Middle frontal gyrus (tissue), 1 donor: ENCODE measurements around the gene FAM53A.
"Not testable (repeated sequence)": the region's sequence is repeated elsewhere in the genome, so short reads cannot be mapped to it uniquely, and the experiment has no call there.

ENCODE experiments used
- DNase-seq: peaks from one replicate; pipeline ENCODE4 v3.0.0-alpha.2; 2015; ENCODE audit warnings: low spot score; ENCODE audit errors: extremely low spot score

Gene FAM53A

DNA sequence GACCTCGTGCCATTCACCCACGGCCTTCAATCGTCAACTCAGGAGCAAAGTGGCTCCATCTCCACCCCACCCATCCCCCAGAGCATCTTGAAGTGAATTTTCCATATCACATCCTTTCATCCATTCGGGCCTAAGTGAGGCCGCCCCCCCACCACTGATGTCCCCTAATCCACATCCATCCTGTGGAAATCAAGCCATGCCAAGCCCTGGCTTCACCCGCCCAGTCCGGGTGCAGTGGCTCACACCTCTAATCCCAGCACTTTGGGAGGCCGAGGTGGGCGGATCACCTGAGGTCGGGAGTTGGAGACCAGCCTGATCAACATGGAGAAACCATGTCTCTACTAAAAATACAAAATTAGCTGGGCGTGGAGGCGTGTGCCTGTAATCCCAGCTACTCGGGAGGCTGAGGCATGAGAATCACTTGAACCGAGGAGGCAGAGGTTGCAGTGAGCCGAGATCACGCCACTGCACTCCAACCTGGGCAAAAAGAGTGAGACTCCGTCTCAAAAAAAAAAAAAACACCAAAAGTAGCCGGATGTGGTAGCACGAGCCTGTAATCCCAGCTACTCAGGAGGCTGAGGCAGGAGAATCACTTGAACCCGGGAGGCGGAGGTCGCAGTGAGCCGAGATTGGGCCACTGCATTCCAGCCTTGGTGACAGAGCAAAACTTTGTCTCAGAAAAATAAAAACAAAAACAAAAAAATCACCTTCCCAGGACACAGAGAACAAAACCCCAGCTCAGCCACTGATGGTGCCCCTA lies 76.5 kb downstream of the FAM53A start:
- not testable (repeated sequence) for DNase-seq

DNA sequence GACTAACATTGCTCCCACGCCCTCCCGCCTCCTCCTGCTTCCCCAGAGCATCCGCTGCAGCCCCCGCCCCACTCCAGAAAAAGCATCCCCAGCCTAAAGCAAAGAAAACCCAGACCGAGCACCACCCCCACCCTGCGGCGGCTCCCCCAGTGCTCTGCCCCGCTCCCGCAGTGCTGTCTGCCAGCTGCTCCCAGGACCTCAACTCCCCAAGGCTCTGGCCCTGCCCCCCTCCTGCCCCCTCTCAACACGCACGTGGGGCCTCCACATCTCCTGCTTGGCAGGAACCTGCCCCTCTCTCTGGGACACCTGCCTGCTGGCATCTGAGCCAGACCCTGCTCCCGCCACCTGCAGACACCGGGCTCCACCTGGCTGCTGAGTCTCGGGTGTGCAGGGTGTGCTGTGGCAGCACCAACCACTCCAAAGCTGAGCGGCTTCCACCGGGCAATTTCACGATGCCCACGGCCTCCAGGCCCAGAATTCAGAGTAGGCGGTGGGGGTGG lies 79.4 kb downstream of the FAM53A start:
- no peak for DNase-seq

DNA sequence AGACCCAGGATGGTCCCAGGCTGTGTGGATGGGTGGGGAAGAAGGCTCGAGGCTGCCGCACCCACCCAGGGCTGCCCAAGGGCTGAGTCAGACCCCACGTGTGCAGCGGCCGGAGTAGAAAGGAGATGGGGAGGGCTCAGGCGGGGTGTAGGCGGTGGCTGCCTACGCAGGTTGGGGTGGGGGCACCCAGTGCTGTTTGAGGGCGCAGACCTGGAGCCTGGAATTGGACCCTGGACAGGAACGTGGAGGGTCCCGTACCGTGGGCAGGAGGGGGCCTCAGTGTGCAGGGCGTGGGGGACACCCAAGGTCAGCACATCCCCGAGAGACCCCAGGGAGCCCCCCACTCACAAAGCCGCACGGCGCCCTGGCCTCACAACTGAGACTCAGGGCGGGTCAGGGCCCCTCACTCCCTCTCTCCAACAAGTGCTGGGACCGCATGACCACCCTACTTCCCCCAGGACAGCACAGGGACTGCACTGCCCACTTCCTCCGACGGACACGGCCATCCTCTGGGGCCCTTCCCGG lies 79.9 kb downstream of the FAM53A start:
- no peak for DNase-seq

DNA sequence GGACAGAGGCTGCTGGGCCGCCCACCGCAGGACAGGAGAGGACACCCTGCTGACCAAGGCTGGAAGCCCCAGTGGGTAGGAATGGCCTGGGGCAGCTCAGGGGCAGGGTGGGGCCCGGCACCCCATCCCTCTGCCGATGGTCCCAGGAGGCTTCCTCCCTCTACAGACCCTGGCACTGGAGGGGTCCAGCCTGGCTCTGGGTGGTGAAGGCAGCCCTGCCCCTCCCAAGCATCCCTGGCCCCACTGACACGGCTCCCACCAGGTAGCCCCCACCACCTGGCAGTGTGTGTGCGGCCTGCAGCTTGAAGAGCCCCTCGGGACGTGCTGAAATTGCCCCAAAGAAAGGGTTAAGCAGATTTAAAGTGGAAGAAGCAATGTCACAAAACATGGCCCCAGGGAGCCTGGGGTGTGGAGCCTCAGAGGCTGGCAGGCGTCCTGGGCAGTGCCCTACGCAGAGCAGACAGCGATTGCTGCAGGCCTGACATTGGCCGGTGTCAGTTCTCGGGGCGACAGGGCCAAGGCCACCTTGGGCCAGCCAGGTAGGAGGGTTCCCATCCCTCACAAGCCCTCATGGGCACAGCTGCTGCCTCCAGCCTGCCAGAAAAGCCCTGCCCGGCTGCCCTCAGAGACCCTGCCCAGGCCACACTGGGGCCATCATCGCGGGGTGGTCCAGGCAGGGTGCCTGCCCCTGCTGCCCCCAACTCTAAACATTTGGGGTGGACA lies 80.5 kb downstream of the FAM53A start:
- DNase-seq, result no peak

DNA sequence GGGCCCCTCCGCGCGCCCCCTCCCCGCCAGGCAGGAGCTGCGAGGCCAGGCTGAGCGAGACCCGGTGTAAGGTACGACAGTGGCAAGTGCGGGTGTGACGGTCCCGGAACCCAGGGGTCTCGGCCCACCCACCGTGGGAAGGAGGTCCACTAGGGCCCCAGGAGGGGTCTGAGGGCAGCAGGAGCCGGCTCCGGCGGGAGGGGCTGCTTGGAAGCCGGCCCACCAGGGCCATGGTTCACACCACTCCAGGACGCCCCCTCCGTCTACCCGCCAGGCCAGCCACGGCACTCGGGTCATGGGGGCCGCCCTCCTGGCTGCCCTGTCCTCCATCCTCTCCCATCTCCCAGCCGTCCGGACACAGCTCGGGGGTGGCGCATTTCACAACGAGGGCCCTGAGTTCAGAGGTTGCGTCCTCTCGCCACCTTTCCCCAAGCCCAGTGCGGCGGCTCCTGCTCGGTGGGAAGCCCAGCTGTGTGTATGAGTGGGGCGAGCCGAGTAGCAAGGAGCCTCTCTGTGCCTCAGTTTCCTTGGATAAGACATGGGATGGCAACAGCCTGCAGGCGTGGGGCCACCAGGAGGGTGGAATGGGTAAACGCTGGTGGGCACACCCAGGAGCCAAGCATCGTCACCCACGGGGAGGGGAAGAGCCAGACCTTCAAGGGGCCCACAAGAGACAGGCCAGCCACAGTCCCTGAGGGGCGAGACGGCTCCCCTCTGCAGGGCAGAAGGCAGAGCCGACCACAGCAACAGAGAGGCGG lies 81.3 kb downstream of the FAM53A start:
- DNase-seq, result no peak

DNA sequence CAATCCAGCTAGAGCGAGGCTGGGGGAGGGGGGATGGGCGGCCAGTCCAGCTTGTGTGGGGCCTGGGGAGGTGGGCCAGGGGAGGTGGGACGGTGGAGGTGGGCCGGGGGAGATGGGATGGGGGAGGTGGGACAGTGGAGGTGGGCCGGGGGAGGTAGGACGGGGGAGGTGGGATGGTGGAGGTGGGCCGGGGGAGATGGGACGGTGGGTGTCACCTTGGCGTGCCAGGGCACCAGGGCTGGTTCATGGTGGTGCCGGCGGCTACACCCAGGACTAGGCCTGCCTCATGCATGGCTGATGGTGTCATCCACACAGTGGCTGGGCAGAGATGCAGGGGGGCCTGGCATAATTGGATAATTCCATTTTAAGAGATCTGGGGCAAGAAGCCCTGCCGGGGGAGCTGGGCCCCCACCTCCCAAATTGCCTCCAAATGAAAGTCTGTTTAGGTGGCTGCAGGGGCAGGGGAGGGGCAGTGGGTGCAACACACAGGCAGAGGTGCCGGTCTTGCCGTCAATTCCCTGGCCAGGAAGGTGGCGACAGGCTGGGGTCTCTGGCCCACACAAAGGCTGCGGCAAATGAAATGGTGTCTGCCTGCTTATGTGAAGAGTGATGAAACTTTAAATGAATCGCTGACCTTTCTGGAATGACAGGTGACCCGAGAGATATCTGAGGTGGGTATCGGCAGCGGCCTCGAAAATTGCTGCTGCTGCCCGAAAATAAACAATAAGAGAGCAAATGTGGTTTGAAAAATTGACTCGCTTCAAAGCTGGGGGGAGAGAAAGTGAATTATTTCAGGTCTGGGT lies 82.1 kb downstream of the FAM53A start:
- DNase-seq, result no peak

DNA sequence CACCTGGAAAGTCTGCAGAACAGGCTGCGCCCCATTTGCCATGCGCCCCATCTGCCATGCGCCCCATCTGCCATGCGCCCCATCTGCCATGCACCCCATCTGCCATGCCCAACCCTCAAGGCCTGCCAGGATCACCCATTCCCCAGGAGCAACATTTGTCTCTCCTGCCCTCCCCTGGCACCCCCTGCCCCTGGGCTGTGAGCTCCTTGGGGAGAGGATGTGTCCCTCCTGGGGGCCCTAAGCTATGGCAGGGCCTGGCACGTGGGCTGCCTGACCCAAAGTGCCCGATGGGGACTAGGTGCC lies 82.6 kb downstream of the FAM53A start:
- no peak for DNase-seq

DNA sequence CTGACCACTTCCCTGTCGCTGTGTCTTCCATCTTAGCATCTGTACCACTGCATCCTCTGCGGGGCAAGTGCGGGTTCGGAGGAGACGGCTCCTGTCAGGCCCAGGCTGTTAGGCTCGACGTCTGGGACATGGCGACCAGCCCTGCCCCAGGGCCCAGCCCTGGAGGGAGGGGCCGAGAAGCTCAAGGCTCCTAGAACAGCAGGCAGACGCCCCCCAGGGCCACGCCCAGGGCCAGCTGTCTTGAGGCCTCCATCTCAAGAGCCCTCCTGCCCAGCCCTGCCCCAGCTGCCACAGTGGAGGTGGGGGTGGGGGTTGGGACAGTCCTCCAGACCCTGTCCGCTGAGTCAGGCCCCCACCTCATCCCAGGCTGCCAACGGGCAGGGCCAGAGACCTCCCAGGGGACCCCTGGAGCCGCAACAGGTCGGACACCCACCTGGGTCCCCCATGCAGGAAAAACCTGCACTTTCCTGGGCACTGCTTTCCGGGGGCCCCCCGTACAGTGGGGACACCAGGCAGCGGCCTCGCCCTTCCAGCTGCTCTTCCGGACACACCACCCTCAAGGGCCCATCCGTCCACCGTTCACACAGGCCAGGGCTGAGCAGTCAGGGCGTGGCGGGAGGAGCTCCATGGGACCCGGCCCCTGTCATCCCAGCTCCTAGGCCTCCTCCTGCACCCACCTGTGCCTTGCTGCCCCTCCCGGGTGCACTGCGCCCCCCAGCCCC lies 83.1 kb downstream of the FAM53A start:
- DNase-seq, result no peak

DNA sequence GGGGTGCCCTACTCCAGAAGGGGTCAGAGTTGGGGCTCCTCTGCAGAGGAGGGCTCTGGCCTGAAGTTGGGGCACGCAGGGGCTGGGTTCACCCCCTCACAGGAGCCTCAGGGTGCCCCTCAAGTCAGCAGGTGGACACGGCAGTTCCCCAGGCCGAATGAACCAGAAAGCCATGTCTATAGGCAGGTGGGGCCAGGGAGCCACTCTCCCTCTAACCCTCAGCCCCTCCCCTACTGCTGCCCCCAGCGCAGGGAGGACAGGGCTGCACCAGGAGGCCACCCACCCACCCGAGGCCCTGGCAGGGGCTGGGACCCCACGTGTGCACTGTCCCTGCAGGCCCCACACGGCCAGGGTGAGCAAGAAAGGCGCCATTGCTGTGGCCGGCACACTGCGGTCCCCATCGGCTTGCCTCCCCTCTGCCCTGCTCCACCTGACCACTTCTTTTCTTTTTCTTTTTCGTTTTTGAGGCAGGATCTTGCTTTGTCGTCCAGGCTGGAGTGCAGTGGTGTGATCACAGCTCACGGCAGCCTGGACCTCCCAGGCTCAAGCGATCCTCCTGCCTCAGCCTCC lies 83.8 kb downstream of the FAM53A start:
- DNase-seq, result no peak

DNA sequence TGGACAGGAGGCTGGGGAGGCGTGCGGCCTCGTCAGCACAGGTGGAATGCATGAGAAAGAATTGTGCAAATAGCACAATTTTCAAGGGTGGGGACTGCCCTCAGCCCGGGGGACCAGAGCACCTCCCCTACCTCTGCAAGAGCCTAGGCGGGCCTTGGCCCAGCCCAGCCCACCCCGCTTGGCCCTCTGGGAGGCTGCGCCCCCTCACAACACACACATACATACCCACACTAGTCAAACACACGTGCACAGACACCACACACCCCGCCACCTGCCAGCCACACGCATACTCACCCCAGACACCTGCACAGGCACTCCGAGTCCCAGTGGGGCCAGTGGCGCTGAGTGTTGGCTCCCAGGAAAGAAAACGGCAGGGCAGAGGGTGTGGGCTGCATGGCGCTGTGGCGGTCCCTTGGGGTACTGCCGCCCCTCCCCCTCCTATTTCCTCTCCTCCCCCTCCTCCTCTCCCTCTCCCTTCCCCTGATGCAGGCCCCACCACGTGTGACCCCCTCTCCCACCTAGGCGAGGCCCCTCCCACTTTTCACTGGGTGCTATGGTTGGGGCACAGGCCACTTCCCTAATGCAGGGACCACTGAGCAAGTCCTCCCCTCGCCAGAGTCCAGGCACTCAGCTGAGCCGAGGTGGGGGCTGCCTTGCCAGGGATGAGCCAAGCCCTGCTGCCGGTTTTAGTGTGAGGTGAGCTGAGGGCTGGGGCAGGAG lies 84.5 kb downstream of the FAM53A start:
- DNase-seq, result no peak

DNA sequence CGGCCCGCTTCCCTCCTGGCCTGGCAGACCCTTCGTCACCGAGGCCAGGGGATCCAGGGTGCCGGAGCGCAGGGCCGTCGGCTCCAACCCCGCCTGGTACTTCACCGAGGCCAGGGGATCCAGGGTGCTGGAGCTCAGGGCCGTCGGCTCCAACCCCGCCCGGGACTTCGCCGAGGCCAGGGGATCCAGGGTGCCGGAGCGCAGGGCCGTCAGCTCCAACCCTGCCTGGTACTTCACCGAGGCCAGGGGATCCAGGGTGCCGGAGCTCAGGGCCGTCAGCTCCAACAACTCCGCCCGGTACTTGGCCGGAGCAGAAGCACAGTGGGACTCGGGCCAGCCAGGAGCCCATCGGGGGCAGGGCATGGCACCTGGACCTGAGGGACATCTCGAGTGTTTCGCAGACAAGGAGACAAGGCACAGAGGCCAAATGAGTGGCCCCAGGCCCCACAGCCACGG lies 85.1 kb downstream of the FAM53A start:
- DNase-seq, result no peak

DNA sequence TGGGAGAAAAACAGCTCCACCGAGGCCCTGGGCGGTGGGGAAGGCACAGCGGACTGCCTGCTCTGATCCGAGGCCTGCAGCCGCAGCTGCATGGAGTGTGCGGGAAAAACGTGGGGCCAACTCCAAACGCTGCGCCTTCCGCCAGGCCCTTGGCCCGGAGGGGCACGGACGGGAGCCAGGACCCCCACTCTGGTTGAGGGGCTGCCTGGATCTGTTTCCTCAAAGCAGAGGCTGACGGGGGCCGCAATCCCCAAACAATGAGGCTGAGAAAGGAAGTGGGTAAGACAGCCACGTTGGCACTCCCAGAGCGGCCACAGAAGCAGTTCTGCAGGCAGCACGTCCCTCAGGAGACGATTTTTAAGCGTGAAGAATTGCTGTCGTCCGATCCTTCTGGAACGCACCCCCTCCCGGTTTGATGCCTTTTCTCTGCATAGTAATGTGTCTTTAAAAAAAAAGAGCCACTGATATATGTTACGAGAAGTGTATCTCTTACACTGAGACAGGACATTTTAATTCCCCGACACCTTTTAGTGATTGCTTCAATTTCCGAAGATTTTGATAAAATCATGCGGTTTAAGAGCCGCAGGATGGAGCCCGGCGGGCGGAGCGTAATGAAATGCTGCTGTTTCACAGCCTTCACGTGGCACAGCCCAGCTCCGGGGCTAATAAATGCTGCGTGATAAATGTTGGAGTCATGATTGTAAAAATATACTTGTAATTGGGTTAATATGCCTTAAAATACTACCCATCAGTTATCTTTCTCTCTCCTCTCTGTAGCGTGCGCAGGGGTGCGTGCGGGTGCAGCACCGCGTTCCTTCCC lies 85.7 kb downstream of the FAM53A start:
- DNase-seq, result no peak

DNA sequence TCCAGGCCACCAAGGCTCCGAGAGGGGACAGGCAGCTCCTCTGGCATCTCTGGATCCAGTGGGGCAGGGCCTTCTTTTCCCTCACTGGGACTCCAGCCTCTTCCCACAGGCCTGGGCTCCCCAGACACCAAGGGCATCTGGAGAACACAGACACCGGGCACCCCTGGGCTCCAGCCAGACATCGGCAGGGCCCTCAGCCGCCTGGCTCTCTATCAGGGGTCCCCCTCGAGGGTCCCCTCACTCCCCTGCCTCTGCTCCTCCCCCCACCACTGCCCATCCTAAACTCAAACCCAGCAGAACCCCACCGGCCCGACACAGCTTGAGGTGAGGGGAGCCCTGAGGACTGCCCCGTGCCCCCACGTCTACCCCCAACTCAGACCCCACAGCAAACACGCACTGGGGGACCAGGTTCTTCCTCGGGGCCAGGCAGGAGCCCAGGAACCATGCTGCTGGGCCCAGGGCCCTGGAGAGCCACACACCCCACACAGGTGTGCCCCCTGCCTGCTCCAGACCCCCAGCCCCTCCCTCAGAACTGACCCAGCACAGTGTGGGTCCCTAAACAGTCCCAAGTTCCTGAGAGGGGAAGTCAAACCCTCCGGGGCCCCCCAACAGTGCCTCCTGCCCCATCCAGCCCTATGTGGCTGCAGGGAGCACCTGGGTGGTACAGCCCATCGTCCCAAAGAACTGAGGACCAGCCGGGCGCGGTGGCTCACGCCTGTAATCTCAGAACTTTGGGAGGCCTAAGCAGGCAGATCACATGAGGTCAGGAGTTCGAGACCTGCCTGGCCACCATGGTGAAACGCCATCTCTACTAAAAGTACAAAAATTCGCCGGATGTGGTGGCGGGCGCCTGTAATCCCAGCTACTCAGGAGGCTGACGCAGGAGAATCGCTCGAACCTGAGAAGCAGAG lies 86.8 kb downstream of the FAM53A start:
- DNase-seq, result no peak

DNA sequence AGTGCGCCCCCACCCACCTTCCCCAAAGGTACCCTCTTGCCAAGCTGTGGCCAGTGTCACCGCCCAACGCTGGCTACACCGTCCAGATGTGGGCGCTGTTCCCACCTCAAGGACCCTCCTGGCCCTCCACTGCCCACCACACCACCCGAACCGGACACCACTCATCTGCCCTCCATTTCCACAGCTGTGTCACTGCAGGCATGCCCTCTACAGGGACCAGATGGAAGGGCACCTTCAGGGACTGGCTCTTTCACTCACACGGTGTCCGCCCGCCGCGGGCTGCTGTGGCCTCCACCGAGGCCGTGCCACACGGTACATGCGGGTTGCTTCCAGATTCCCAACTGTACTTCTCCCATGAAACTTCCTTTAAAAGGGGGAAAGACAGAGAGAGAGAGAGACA lies 87.7 kb downstream of the FAM53A start:
- no peak for DNase-seq

DNA sequence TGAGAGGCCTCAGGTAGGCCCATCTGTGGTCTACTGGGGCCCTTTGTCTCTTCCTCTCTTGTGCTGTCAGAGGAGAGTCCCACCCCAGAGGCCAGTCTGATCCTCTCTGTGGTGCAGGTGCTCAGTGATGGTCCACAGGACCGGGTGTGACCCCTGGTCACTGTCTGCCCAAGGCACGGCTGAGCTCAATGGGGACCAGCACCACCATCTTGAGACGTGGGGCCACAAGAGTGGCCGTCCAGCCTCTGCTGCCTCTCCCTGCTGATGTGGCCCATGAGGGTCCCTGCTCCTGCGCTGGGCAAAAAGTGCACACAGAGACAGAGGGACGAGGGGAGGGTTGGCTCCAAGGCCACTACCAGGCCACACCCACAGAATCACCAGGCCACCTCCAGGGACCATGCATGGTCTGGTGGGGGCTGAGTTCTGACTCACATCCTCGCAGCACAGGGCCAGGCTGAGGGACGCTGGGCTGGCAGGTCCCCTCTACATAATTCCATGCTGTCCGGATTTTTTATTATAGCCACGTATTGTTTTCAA lies 88.3 kb downstream of the FAM53A start:
- no peak for DNase-seq

DNA sequence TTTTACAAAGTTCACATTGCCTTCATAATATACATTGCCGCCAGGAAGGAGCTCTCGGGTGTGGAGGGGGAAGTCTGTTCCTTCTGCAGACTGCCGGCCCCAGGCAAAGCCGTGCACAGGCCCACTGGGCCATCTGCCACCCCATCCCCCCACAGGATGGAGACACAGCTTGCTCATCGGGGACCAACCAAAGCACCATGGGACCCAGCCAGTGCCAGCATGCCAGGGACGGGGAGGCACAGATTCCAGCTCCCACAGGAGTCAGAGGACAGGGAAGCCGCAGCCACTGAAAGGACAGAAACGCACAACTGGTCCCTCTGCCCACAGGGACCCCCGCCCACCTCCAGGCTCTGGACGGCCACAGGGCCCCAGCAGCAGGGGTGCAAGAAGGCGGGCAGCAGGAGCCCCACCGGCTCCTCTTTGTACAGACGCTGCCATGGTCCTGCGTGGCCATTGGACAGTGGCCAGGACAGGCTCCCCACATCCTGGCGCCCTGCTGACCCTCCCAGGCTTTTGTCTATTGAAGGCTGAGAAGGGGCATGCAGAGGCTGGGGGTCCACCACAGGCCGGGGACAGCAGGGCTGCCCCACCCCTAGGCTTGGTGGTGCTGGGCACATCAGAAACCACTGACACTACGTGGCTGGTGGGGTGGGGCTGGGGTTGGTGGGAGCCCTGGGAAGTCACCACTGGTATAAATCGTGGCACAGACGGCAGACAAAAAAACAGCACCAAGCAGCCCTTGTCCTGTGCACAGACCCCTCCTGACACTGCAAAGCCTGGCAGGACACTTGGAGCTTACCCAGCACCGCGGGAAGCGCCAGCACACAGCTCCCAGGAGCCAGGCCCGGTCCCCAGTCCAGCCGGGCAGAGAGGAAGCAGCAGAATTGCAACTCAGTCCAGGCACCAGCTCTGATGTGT lies 89.0 kb downstream of the FAM53A start:
- no peak for DNase-seq
